Endothelial cell of umbilical vein (primary cell): ENCODE data around the gene PPP1R1B. TPM values are rescaled to one million over a fixed set of nuclear protein-coding genes. Genes with fewer than 3 reads are reported as not detected.

Experiments
- BruUV-seq: library from RNA; stranded (reverse); fragments of 400-500 nt; replicated peaks from 2 replicates; lab custom pipeline; 2021; lab: Mats Ljungman, UMichigan
- CTCF ChIA-PET: fragments of 300-600, 350-600 bp; sonication (Branson Sonifier 250); formaldehyde crosslinking; loops from one replicate; lab custom pipeline; 2021; ENCODE audit warnings: antibody characterized with exemption, inconsistent platforms; lab: Charles Lee
- POLR2A ChIA-PET: fragments of 300-600, 350-600 bp; sonication (Branson Sonifier 250); formaldehyde crosslinking; loops from one replicate; lab custom pipeline; 2021; ENCODE audit warnings: antibody characterized with exemption, inconsistent platforms; lab: Charles Lee
- DNase-seq: peaks from one replicate; pipeline ENCODE4 v3.0.0-alpha.2; 2011; ENCODE audit warnings: low read depth, low spot score
- FAIRE-seq: peaks from 2 replicates; lab custom pipeline; 2011; peaks lifted over from hg19 to GRCh38; lab: Jason Lieb, UNC
- H2AFZ ChIP-seq: 2 replicates; pipeline ENCODE4 v1.6.0; 2012; ENCODE audit warnings: low read depth, low read length, control low read depth, inconsistent platforms
- H3K27ac ChIP-seq: 2 replicates; pipeline ENCODE4 v1.5.1; 2011; ENCODE audit warnings: low read depth, mild to moderate bottlenecking, control low read depth, low read length, moderate library complexity; ENCODE audit not compliant: insufficient read depth
- H3K27me3 ChIP-seq, 2 experiments: 2 replicates each; pipeline versions ENCODE4 v1.6.0 to v1.6.1; 2011; ENCODE audit warnings: low read length in 2 of 2, mixed read lengths in 1 of 2; ENCODE audit not compliant: control insufficient read depth in 2 of 2, insufficient read depth in 2 of 2
- H3K36me3 ChIP-seq, 2 experiments: 2 replicates in 1 of 2; 3 replicates in 1 of 2; pipeline ENCODE4 v1.5.1; 2011; ENCODE audit warnings: low read length in 2 of 2, mild to moderate bottlenecking in 1 of 2, moderate library complexity in 1 of 2; ENCODE audit not compliant: control insufficient read depth in 2 of 2, insufficient read depth in 2 of 2; ENCODE audit errors: extremely low read depth in 1 of 2
- H3K4me1 ChIP-seq: 3 replicates; pipeline ENCODE4 v1.5.1; 2011; ENCODE audit warnings: mild to moderate bottlenecking, low read length; ENCODE audit not compliant: control insufficient read depth, insufficient read depth; ENCODE audit errors: extremely low read depth
- H3K4me2 ChIP-seq: 2 replicates; pipeline ENCODE4 v1.6.1; 2011; ENCODE audit warnings: low read length, control low read depth, mixed read lengths; ENCODE audit not compliant: insufficient read depth
- H3K4me3 ChIP-seq, 3 experiments: fragments of 200-600 bp in 1 of 3; sonication (generic), shearing (Covaris generic) in 1 of 3; replicated peaks in 1 of 3; 2 replicates each; pipeline ENCODE4 v1.5.1; 2011 to 2016; ENCODE audit warnings: control low read depth in 3 of 3, low read length in 3 of 3, mild to moderate bottlenecking in 2 of 3, inconsistent platforms in 1 of 3, low read depth in 1 of 3, moderate library complexity in 1 of 3; ENCODE audit not compliant: insufficient read depth in 1 of 3
- H3K79me2 ChIP-seq: 2 replicates; pipeline ENCODE4 v1.6.0; 2012; ENCODE audit warnings: low read length, inconsistent platforms; ENCODE audit not compliant: control insufficient read depth, insufficient read depth
- H3K9ac ChIP-seq: replicated peaks from 2 replicates; pipeline ENCODE3; 2011; ENCODE audit warnings: low read length, control low read depth; ENCODE audit not compliant: insufficient read depth; ENCODE audit errors: extremely low read depth
- H3K9me1 ChIP-seq: replicated peaks from 3 replicates; pipeline ENCODE4 v1.6.0; 2011; ENCODE audit warnings: mild to moderate bottlenecking, low read length; ENCODE audit not compliant: control insufficient read depth, insufficient read depth; ENCODE audit errors: extremely low read depth
- H3K9me3 ChIP-seq: replicated peaks from 2 replicates; pipeline ENCODE4 v1.5.1; 2012; ENCODE audit warnings: low read length, inconsistent platforms; ENCODE audit not compliant: control insufficient read depth, insufficient read depth
- H4K20me1 ChIP-seq: replicated peaks from 2 replicates; pipeline ENCODE3; 2011; ENCODE audit warnings: mild to moderate bottlenecking, low read length; ENCODE audit not compliant: control insufficient read depth, insufficient read depth; ENCODE audit errors: extremely low read depth
- EZH2 ChIP-seq: IDR thresholded peaks from 2 replicates; pipeline ENCODE4 v1.6.1; 2012; ENCODE audit warnings: borderline replicate concordance, low read depth, mild to moderate bottlenecking, moderate library complexity, low read length, inconsistent platforms; ENCODE audit not compliant: severe bottlenecking
- FOS ChIP-seq: IDR thresholded peaks from 2 replicates; pipeline ENCODE4 v1.6.1; 2011; ENCODE audit warnings: mild to moderate bottlenecking, low read length, moderate library complexity, borderline replicate concordance; ENCODE audit not compliant: insufficient read depth
- GATA2 ChIP-seq: IDR thresholded peaks from 2 replicates; pipeline ENCODE4 v1.7.0; 2011; ENCODE audit warnings: low read depth, mild to moderate bottlenecking, moderate library complexity, mixed read lengths, low read length; ENCODE audit not compliant: insufficient read length, insufficient read depth
- JUN ChIP-seq: IDR thresholded peaks from 2 replicates; pipeline ENCODE4 v1.6.1; 2011; ENCODE audit warnings: borderline replicate concordance, low read depth; ENCODE audit not compliant: insufficient read length, insufficient read depth
- MYC ChIP-seq: IDR thresholded peaks from one replicate; pipeline ENCODE4 v1.6.1; 2011; ENCODE audit warnings: mild to moderate bottlenecking, low read depth, low read length
- POLR2A ChIP-seq: IDR thresholded peaks from 2 replicates; pipeline ENCODE4 v1.6.1; 2012; ENCODE audit warnings: low read depth, mild to moderate bottlenecking, control low read depth, low read length
- POLR2AphosphoS5 ChIP-seq: IDR thresholded peaks from 2 replicates; pipeline ENCODE4 v1.6.1; 2012; ENCODE audit warnings: low read depth, mild to moderate bottlenecking, control low read depth, low read length, moderate library complexity; ENCODE audit not compliant: insufficient read depth
- dilution Hi-C: fragments of 300-500 bp; cut with MboI; formaldehyde crosslinking; loops from one replicate; pipeline ENCODE4 v1.15.0; 2019; ENCODE audit warnings: low sequenced_read_pairs; ENCODE audit not compliant: extremely low pct_ligation_motif_present
- intact Hi-C: fragments of 100-400 bp; cut with micrococcal nuclease; formaldehyde crosslinking; loops from one replicate; pipeline ENCODE4 v1.10.0; 2022
- polyA plus RNA-seq, 4 experiments: library from polyadenylated mRNA; depleted of rRNA in 3 of 4; stranded (reverse) in 3 of 4; unstranded in 1 of 4; fragments of >200 nt; gene quantifications; 2 replicates each; pipeline versions ENCODE4 v1.2.1 to v1.2.3, GENCODE V29; 2011 to 2012; ENCODE audit warnings: missing spikeins in 1 of 4
- total RNA-seq: library from RNA; stranded (reverse); gene quantifications from 2 replicates; pipeline ENCODE4 v1.2.3, GENCODE V29; 2021
- TF ChIP-seq, protein P1 (sequence below): IDR thresholded peaks from 2 replicates; pipeline ENCODE4 v1.6.1; 2011; ENCODE audit not compliant: insufficient read depth, insufficient read length
- TF ChIP-seq, protein P2 (sequence below), 2 donors: IDR thresholded peaks; 1 replicate in 1 of 2; 2 replicates in 1 of 2; pipeline ENCODE4 v1.5.1; 2011; ENCODE audit warnings: low read length in 2 of 2, mild to moderate bottlenecking in 2 of 2, moderate library complexity in 2 of 2, control low read depth in 1 of 2, inconsistent platforms in 1 of 2, low read depth in 1 of 2; ENCODE audit not compliant: insufficient read depth in 1 of 2; ENCODE audit errors: extremely low read depth in 1 of 2

Gene PPP1R1B
- total and polyA plus RNA-seq, 2 donors (not counting 3 experiments of a cell fraction or from before 2014, with no cell fraction given): not detected

DNA sequence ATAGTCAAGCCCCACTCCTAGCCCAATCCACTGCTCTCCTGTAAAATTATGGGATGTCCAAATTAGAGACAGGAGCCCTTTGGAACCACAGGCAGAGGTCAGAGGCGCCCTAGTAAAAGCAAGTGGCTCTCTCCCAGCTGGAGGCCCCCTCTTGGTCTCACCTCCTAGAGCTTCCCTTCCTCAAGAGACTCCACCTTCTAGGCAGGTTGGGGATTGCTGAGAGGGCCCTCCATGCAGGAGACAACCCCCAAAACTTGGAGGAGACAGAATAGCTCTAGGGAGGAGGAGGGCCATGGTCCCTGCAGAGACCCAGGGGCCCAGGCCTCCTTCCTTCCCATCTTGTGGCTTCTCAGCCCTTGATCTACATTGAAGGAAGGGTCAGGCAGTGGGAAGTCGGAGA is 48.5 kb upstream of the PPP1R1B start:
- no peaks in the 10 kb centered on the region for H3K9me3 ChIP-seq
- H3K4me2 ChIP-seq: no peak overlapping the region
- intact Hi-C loops: no loop called here
- no peaks in the 10 kb centered on the region for H3K9me1 ChIP-seq
- DNase-seq: no peak
- CTCF ChIA-PET: interaction anchor here (0.8 to 3.4 kb wide), 5 partner anchors 25 to 45 kb away, joined by 3 to 23 read pairs (median 6); no protein-coding TSS in a partner anchor
- TF ChIP-seq JUN (no peak), EZH2 (no peak), GATA2 (no peak), POLR2A (no peak), POLR2AphosphoS5 (no peak), FOS (no peak), MYC (no peak)
- TF ChIP-seq, protein P1, sequence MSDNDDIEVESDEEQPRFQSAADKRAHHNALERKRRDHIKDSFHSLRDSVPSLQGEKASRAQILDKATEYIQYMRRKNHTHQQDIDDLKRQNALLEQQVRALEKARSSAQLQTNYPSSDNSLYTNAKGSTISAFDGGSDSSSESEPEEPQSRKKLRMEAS: no peak
- TF ChIP-seq, protein P2, sequence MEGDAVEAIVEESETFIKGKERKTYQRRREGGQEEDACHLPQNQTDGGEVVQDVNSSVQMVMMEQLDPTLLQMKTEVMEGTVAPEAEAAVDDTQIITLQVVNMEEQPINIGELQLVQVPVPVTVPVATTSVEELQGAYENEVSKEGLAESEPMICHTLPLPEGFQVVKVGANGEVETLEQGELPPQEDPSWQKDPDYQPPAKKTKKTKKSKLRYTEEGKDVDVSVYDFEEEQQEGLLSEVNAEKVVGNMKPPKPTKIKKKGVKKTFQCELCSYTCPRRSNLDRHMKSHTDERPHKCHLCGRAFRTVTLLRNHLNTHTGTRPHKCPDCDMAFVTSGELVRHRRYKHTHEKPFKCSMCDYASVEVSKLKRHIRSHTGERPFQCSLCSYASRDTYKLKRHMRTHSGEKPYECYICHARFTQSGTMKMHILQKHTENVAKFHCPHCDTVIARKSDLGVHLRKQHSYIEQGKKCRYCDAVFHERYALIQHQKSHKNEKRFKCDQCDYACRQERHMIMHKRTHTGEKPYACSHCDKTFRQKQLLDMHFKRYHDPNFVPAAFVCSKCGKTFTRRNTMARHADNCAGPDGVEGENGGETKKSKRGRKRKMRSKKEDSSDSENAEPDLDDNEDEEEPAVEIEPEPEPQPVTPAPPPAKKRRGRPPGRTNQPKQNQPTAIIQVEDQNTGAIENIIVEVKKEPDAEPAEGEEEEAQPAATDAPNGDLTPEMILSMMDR (IDR thresholded peaks at IDR 0.05; ENCODE audit: extremely low read depth in 1 of 2, insufficient read depth in 1 of 2, low read depth in 1 of 2, low read length in 2 of 2): no peak
- H3K4me3 ChIP-seq: no peak overlapping the region
- H3K27ac ChIP-seq: no peak overlapping the region
- dilution Hi-C loops: no loop called here
- no peak for FAIRE-seq
- H3K27me3 ChIP-seq: peaks cover 5 to 10% of the 10 kb centered on the region in 2 experiments
- H4K20me1 ChIP-seq: no peaks in the 10 kb centered on the region
- H3K9ac ChIP-seq: no peak overlapping the region
- H2AFZ ChIP-seq: no peak overlapping the region
- H3K36me3 ChIP-seq: no peaks in the 10 kb centered on the region
- peaks cover 7% of the 10 kb centered on the region for H3K4me1 ChIP-seq
- BruUV-seq: no TSS peak
- POLR2A ChIA-PET: no interaction called here
- H3K79me2 ChIP-seq: no peaks in the 10 kb centered on the region
